Activated naive CD4-positive, alpha-beta T cell treated with anti-CD3 and anti-CD28 coated beads, Interleukin-2, amount 50 U/mL, for 72 hours (primary cell): Measurements from ENCODE around the gene NR2F2. TPM values are rescaled to one million over a fixed set of nuclear protein-coding genes. Genes with fewer than 3 reads are reported as not detected.

Experiments used
- ATAC-seq, 2 donors: fragments of 150-1000 bp; cut with Tn5 transposase; 2 replicates each; pipeline ENCODE4 v1.10.0; 2021; ENCODE audit warnings: mild to moderate bottlenecking in 2 of 2, moderate library complexity in 2 of 2
- DNase-seq, 2 donors: peaks; one replicate each; pipeline ENCODE4 v3.0.0; 2021 to 2022; ENCODE audit warnings: low spot score in 2 of 2
- H3K27ac Mint-ChIP-seq, 2 donors: one replicate each; pipeline ENCODE4 v1.8.0; 2022; ENCODE audit warnings: mild to moderate bottlenecking in 2 of 2, mixed read lengths in 2 of 2
- H3K36me3 Mint-ChIP-seq, 2 donors: one replicate each; pipeline ENCODE4 v1.8.0; 2022; ENCODE audit warnings: mixed read lengths in 2 of 2
- H3K9me3 Mint-ChIP-seq, 2 donors: one replicate each; pipeline ENCODE4 v1.8.0; 2022; ENCODE audit warnings: mixed read lengths in 2 of 2
- total RNA-seq, 2 donors: library from RNA; stranded (reverse); gene quantifications; one replicate each; pipeline ENCODE4 v1.2.3, GENCODE V29; 2022

NR2F2 gene
- total RNA-seq, 2 donors from 2014 or later, result not detected

DNA sequence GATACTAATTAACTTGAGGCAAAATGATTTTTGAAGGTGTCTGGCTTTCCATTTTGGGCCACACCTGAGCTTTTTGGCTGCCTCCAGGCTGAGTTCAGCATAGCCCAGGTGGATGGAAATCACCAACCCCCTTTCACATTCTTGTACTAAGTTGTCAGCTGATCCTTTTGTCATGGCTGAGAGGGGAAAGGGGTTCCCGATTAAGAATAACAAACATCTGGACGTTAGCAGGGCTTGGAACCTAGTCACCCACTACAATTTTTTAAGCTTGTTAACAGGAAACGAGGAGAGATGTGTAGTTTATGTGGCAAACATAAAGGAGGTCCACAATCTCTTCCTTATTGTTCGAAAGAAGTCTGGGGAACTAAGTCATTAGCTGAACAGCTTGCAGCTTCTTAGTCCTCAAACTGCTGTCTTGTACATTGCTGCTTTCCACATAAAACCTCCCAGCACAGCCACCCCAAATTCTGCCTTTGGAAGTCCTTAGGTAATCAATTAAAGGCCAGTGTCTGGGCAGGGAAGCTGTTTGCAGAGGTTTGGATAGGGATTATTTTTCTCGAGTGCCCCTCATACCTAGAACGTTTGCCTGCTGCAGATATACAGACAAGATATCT lies 5.0 kb downstream of the NR2F2 start:
- peaks cover 0 to 39% of the 10 kb centered on the region in 2 donors for H3K36me3 Mint-ChIP-seq
- peaks cover 0 to 4% of the 10 kb centered on the region in 2 donors for H3K9me3 Mint-ChIP-seq
- ATAC-seq, result no peak
- no peak overlapping the region for H3K27ac Mint-ChIP-seq
- no peak for DNase-seq

DNA sequence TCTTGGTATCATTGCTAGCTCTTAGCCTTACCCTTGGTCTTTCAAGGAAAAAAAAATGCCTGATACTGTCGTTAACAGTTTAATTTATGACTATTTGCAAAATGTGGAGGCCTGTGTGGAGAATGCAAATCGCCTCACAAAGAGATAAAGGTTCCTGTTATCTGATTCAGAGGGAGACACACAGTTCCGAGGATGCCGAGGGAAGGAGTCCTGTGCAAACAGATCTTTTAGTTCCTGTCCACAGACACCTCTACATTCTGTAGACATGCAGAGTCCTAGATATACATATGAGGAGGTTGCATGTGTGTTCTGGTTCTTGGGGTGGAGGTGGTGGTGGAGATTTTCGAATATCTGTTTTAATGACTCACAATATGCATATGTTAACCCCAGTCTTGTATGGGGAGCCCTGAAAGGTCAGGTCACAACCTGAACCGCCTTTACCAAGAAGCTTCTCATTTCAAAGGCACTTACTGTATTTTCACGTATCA lies 5.7 kb downstream of the NR2F2 start:
- peaks cover 0 to 4% of the 10 kb centered on the region in 2 donors for H3K9me3 Mint-ChIP-seq
- peaks cover under 1 to 37% of the 10 kb centered on the region in 2 donors for H3K36me3 Mint-ChIP-seq
- no peak for ATAC-seq
- H3K27ac Mint-ChIP-seq, result no peak overlapping the region
- no peak for DNase-seq

DNA sequence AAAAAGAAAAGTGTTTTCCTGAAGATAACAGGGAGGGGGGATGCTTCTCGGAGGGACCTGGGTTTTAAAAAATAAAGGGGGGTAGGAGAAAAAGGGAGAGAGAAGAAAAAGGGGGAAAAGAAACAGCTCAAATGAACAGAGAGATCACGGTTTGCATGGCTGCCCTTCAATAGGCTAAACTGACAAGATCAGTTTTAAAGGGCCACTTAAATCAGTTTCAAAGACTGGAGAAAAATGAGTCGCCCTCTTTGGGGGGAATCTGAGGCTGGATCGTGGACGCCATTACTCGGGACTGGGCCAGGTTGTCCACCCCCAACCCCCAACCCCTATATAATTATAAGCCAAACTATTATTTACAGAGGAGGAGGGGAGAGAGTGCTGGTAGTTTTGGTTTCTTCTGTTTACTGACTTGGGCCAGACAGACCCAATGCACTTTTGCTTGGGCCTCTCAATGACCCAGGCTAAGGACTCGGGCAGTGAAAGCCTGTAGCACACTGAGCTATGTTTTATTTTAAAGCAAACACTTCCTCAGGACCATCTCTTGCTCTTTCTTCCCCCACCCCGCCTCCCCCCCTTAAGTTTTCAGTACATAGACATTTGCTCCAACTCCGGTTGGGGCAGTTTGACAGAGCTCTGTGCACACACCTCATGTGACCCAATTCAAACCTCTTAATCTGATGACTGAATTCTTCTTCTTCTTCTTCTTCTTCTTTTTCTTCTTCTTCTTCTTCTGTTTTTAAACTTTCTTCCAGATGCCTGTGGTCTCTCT lies 6.3 kb downstream of the NR2F2 start:
- no peak for DNase-seq
- Mint-ChIP-seq H3K27ac (no peak overlapping the region), H3K9me3 (peaks cover 0 to 4% of the 10 kb centered on the region in 2 donors), H3K36me3 (peaks cover 5 to 43% of the 10 kb centered on the region in 2 donors)
- no peak for ATAC-seq

DNA sequence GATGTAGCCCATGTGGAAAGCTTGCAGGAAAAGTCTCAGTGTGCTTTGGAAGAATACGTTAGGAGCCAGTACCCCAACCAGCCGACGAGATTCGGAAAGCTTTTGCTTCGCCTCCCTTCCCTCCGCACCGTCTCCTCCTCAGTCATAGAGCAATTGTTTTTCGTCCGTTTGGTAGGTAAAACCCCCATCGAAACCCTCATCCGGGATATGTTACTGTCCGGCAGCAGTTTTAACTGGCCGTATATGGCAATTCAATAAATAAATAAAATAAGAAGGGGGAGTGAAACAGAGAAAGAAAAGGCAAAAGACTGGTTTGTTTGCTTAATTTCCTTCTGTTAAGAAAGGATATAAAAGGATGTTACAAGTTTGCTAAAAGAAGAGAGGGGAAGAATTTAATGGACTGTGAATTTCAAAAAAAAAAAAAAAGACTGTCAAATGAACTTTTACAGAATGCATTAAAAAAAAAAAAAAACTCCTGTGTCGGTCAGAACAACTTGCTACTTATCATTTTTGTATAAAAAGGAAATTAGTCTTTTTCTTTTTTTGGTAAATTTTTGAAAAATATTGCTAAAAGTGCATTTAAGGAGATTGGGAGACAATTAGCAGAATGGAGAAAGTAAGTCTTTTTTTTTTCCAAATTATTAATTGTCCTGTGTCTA lies 7.0 kb downstream of the NR2F2 start:
- DNase-seq (no peak), ATAC-seq (no peak)
- Mint-ChIP-seq H3K36me3 (peaks cover 5 to 46% of the 10 kb centered on the region in 2 donors), H3K9me3 (peaks cover 0 to 3% of the 10 kb centered on the region in 2 donors), H3K27ac (no peak overlapping the region)

DNA sequence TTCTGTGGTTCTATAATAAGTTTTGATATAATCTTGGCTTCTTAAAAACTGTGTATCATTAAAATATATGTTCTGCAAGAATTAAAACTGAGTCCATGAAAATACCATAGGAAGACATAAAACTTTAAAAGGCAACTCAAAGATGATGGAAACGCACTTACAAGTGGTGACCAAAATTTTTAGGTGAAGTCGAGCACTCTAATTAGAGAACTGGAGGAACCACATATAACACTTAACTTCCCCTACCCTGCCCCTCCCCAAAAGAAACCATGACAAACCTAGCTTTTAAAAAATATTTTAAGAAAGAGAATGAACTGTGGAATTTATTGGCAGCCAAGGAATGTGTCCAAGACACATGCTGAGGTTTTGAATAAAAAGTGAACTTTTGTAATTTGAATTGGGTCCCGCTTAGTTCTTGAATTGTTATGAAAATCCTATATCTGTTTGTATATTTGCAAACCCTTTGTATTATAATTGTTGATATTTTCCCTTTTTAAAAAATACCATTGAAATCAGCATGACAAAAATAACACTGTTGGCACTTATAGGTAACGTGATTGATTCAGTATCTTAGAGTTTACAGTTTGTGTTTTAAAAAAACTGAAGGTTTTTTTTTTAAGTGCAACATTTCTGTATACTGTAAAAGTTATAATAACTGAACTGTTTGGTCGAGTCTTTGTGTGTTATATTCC lies 7.7 kb downstream of the NR2F2 start:
- no peaks in the 10 kb centered on the region for H3K9me3 Mint-ChIP-seq
- H3K36me3 Mint-ChIP-seq, result peaks cover 10 to 52% of the 10 kb centered on the region in 2 donors
- no peak overlapping the region for H3K27ac Mint-ChIP-seq
- ATAC-seq (no peak), DNase-seq (no peak)

DNA sequence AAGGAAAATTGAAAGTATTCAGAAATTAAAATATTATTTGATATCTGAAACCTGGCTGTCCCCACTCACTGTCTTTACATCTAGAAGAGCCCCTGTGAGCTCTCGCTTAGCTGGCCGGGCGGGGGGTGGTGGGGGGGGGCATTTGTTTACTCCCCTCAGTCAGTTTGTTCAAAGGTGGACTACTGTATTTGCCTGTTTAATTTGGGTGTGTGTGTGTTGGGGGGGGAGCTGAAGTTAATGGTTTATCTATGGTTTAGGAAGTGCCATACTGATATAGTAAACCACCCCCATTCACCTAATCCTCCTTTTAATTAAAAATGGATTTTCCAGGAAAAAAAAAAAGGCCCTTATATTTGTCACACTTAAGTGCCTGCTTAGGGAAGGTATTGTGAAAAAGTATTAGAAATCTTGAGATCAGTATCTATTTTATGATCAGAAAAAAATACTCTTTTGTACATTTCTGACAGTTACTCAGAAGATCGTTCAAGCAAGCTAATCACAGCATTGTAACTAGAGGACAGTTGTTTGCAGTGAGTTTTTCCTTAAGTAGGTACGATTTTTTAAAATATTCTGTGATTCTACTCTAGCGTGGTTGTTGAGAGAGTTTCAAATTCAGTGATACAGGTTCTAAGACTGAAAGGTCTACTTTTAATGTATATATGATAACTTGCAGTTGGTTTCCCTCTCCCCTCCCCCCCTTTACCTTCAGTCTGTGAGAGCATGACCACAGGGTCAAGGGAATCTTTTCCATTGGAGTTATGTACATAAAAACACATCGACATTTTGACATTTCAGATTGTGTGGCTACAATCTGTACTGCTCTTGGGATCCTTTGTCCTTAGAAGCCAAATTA lies 8.5 kb downstream of the NR2F2 start:
- no peaks in the 10 kb centered on the region for H3K9me3 Mint-ChIP-seq
- peak in 1 of 2 donors; percentile 0 for DNase-seq

DNA sequence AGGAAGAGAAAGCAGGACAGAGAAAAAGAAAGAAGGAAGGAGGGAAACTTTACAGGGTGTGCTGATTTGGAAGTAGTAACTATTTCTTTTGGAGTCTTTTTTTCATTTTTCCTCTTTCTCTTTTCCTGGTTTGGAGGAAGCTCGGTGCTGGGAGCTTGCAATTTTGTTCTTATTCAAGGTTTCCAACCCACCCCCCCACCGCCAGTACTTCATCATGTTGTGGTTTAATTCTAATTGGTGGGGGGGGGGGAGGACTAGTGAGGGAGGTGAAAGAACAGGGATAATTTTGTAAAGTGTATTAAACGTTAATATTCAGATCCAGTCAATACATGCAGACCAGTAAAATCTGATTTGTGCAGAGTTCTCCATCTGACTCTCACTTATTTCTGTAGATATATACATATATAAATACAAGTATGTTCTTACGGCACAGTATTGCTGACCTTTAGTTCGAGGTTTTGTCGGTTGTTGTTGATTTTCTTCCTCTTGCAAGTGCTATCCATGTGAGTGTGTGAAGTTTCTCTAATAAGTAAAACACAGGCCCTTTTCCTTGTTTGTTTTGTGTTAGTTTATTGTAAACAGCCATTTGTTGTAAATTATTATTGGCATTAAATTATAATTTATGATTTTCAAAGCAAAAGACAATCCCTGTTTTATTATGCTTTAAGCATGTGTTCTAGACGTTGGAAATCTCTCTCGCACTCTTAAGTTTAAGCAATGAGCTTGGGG lies 9.3 kb downstream of the NR2F2 start:
- ATAC-seq, result no peak
- no peak for DNase-seq
- H3K36me3 Mint-ChIP-seq, result peaks cover 12 to 51% of the 10 kb centered on the region in 2 donors
- peak overlapping the region in 1 of 2 donors; percentile 4 for H3K27ac Mint-ChIP-seq
- no peaks in the 10 kb centered on the region for H3K9me3 Mint-ChIP-seq

More for the DNA sequence above, 8.5 kb downstream of the NR2F2 start:
- Mint-ChIP-seq H3K27ac (no peak overlapping the region), H3K36me3 (peaks cover 12 to 50% of the 10 kb centered on the region in 2 donors)
- no peak for ATAC-seq

DNA sequence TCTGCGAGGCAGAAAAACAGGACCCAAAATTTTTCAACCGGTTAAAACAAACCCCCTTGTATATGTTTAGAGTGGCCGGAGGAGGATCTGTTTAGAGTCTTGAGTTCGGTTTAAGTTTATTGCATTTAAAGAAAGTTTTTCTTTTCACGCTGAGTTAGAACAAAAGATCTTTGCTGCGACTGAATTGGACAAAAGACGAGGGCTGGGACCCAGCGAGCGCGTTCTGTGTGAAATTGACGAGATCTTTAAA lies 9.8 kb downstream of the NR2F2 start:
- no peaks in the 10 kb centered on the region for H3K9me3 Mint-ChIP-seq
- DNase-seq, result peak in 1 of 2 donors; percentile 1
- peaks cover 14 to 51% of the 10 kb centered on the region in 2 donors for H3K36me3 Mint-ChIP-seq

DNA sequence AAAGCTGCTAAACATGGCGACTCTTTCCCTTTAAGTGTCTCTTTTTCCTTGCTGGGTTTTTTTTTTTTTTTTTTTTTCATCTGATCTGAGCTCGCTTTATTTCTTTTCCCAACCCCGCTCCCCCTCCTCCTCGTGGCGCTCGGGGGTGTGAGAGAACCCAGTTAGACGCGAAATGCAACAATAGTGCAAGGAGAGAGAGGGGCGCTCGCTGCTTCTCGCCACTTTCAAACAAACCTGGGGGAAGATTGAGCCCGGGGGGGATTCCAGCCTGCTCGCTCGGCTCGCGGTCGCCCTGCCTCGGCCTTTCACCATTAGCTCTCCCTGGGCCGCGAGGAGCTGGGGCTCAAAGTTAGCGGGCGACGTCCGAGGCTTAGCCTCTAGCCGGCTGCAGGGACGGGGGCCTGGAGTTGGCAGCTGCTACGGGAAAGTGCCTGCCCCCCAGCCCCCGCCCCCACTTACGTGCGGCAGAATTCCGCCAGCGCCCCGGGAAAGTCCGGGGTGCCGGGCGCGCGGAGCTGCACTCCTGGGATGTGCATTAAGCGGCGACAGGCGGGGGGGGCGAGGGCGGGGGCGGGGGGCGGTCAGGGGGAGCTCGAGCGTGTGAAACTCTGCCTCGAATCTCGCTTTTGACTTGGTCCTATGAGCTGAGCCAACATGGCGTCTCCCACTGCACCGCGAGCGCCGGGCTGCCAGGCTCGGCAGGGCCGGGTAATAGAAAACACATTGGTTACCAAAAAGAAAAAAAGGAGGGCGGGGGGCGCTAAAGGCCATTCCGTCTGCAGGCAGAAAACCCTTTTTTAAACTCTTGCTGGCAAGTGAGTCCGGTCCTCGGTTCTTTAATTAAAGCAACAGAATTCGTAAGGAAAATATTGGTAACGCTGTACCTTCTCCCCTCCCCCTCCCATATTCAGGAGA lies 10.4 kb downstream of the NR2F2 start:
- Mint-ChIP-seq H3K9me3 (no peaks in the 10 kb centered on the region), H3K36me3 (peaks cover 18 to 52% of the 10 kb centered on the region in 2 donors), H3K27ac (peak overlapping the region in 1 of 2 donors; percentile 22)
- no peak for ATAC-seq
- peak in 1 of 2 donors; percentile 2 for DNase-seq

More for the DNA sequence above, 9.8 kb downstream of the NR2F2 start:
- peak overlapping the region in 1 of 2 donors; percentile 4 for H3K27ac Mint-ChIP-seq
- no peak for ATAC-seq

DNA sequence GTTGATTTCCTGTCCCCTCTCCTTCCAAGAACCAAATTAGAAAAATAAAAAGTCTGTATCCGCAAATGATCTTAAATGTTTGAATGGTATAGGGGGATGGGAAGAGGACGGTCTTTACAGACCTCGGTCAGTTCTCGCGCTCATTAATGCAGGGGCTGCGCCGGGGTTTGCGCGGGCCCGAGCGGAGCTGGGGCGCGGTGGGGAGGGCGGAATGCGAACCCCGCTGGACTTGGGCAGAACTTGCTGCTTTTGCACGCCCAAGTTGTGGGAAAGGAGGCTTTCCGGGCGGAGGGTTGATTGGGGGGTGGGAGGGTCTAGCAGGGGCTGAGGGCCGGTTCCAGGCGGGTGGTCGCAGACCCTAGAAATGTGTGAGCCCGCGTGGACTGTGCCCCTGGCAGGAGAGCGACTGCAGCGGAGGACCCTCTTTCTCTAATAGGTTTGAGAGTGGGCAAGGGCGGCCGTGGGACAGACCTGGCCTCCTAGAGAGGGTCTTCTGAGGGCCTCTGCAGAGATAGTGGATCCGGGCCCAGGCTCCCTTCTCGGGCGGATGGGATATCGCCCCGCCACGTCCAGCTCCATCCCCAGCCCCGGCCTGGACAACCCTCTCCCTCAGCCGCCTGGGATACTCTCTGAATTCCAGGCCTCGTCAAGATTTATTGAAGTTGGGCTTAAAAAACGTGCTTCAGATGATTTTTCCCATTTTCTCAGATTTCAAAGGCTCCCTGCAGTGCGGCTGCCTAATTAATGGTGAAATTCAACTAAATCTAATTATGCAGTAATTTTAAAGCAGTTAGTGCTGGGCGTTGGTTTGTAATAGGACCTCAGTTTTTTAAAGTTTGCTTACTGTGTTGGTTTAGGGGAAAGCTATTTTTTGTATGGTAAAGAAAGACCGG lies 11.3 kb downstream of the NR2F2 start:
- no peak for ATAC-seq
- no peaks in the 10 kb centered on the region for H3K9me3 Mint-ChIP-seq
- peaks cover 18 to 43% of the 10 kb centered on the region in 2 donors for H3K36me3 Mint-ChIP-seq
- no peak overlapping the region for H3K27ac Mint-ChIP-seq
- no peak for DNase-seq

DNA sequence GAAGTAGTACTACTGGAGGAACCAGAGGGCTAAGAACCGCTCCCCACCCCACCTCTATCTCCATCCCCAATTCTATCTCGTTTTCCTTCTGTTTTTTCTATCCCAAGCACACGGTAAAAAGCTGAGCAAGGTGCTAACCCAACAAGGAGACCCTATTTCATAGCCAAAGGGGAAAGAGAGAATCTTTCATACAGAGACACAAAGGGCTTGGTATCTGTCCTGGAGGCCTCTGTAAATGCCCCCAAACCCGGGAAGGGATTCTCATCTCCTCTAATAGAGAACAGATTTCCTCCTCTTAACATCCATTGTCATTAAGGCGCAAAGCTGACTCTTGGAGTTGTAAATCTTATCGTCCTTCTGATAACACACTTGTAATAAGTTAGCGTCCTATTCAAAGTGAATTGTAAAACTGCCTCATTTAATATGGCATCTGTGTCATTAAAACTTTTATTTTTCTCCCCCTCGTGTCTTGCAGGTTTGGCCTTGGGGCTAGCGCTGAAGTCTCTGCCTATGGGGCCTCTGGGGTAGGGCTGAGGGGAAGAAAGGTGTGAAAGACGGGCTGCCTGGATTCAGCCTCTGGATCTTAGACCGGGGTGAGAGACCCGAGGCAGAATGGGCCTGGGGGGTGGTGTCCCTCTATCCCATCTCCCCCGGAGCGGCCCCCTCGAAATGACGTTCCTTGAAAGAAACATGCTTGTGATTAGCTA lies 12.1 kb downstream of the NR2F2 start:
- Mint-ChIP-seq H3K9me3 (no peaks in the 10 kb centered on the region), H3K27ac (peak overlapping the region in 1 of 2 donors; percentile 44), H3K36me3 (peaks cover 18 to 37% of the 10 kb centered on the region in 2 donors)
- no peak for DNase-seq
- ATAC-seq, result no peak

DNA sequence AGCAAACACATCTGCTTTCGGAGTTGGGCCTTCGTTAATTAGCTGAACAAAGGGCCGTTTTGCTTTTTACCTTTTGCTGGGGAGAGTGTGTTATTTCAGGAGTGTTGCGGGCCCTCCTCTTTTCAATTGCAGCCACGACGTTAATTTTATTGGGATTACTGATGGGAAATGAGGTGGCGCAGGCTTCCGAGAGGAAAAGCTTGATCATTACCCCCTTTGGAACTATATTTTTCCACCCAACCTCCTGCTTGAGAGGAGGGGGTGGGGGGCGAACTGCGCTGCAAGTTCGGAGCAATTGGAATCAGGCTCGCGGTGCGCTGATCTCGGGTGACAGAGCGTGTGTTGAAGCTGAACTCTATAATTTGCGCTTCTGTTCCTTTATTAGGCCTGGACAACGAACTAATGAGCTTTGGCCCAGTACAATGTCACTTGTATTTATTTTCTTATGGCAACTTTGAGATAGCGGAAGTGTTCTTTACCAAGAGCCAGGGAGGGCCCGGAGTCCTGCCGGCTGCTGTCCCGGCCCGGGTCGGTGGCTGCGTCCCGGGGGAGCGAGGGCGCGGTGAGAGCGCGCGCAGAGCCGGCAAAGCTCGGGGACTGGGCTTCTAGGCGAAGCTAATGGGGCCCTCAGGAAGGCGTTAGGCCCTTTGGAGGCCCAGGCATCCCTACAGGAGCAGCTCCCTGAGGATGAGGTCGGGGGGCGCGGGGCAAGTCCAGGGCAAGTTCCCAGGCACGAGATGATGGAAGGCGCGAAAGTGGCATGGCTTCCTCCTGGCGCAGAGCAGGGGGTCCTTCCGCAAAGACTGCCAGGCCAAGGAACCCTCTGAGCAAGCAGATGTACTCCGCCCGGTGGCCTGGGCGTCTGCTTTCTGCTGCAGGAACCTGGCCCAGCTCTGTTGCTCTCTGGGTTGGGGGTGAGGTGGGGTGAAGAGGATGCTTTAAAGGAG lies 12.9 kb downstream of the NR2F2 start:
- peaks cover 22 to 39% of the 10 kb centered on the region in 2 donors for H3K36me3 Mint-ChIP-seq
- H3K27ac Mint-ChIP-seq, result peak overlapping the region in 1 of 2 donors; percentile 44
- no peak for ATAC-seq
- no peaks in the 10 kb centered on the region for H3K9me3 Mint-ChIP-seq
- no peak for DNase-seq
